Loucy (cell line): ENCODE measurements around the gene CEP57.

Experiments
- CTCF ChIP-seq: fragments of 200-600 bp; sonication (generic); conservative IDR thresholded peaks from 2 replicates; pipeline ENCODE4 v1.5.1; 2014; ENCODE audit warnings: mild to moderate bottlenecking, antibody characterized with exemption, low read length
- EZH2phosphoT487 ChIP-seq: fragments of 200-600 bp; IDR thresholded peaks from 2 replicates; pipeline ENCODE4 v1.6.1; 2018; ENCODE audit warnings: antibody characterized with exemption, mild to moderate bottlenecking, moderate library complexity, borderline replicate concordance

DNA sequence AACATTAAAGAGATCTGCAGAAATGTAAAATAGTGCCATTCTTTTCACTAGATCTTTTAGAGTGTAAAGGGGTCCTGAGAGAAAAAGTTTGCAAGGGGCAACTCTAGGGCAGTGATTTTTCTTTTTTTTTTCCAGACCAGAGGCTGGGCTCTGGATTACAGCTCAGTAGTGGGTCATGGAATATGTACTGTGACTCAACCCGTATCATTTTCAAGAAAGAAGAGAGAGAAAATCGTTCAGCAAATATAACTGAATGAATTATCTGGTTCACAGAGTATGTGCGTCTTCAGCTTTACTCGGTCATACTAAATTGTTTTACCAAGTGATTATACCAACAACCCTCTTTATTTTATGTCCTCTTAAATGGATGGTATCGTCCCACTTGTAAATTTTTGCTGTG lies 3.8 kb downstream of the CEP57 start:
- TF ChIP-seq CTCF (no peak), EZH2phosphoT487 (no peak)
